Smooth muscle cell (in vitro differentiated cells): ENCODE measurements around the gene KCNK13. TPM values are rescaled to one million over a fixed set of nuclear protein-coding genes. Genes with fewer than 3 reads are reported as not detected.

Experiments
- DNase-seq: peaks from one replicate; lab custom pipeline; 2025; ENCODE audit not compliant: unreplicated experiment; lab: John Stamatoyannopoulos, UW
- H2AFZ ChIP-seq: fragments of 200-600 bp; sonication (generic); 2 replicates; pipeline ENCODE4 v1.6.0; 2016; ENCODE audit warnings: antibody characterized with exemption, low read depth, mild to moderate bottlenecking
- H3F3A ChIP-seq: fragments of 200-600 bp; sonication (generic); 2 replicates; pipeline ENCODE4 v1.6.0; 2017; ENCODE audit warnings: antibody characterized with exemption, low read depth
- H3K27ac ChIP-seq: fragments of 200-600 bp; sonication (generic); 2 replicates; pipeline ENCODE4 v1.5.1; 2016; ENCODE audit warnings: low read depth, mild to moderate bottlenecking
- H3K27me3 ChIP-seq: fragments of 200-600 bp; sonication (generic); 2 replicates; pipeline ENCODE4 v1.6.1; 2016; ENCODE audit warnings: low read depth, mild to moderate bottlenecking
- H3K36me3 ChIP-seq: fragments of 200-600 bp; sonication (generic); 2 replicates; pipeline ENCODE4 v1.5.1; 2016; ENCODE audit warnings: low read depth
- H3K4me1 ChIP-seq: fragments of 200-600 bp; sonication (generic); 2 replicates; pipeline ENCODE4 v1.5.1; 2016; ENCODE audit warnings: low read depth
- H3K4me2 ChIP-seq: fragments of 200-600 bp; sonication (generic); 2 replicates; pipeline ENCODE4 v1.6.0; 2016; ENCODE audit warnings: mild to moderate bottlenecking
- H3K4me3 ChIP-seq: fragments of 200-600 bp; sonication (generic); 2 replicates; pipeline ENCODE4 v1.5.1; 2016; ENCODE audit warnings: mild to moderate bottlenecking
- H3K79me2 ChIP-seq: fragments of 200-600 bp; sonication (generic); 2 replicates; pipeline ENCODE4 v1.6.0; 2016; ENCODE audit warnings: low read depth, mild to moderate bottlenecking
- H3K9ac ChIP-seq: fragments of 200-600 bp; sonication (generic); 2 replicates; pipeline ENCODE4 v1.6.0; 2016; ENCODE audit warnings: low read depth
- H3K9me3 ChIP-seq: fragments of 200-600 bp; sonication (generic); replicated peaks from 2 replicates; pipeline ENCODE4 v1.5.1; 2016; ENCODE audit warnings: low read depth
- H4K20me1 ChIP-seq: fragments of 200-600 bp; sonication (generic); 2 replicates; pipeline ENCODE4 v1.6.0; 2016; ENCODE audit warnings: low read depth
- CTCF ChIP-seq: fragments of 200-600 bp; sonication (generic); IDR thresholded peaks from 2 replicates; pipeline ENCODE4 v1.5.1; 2017; ENCODE audit warnings: borderline replicate concordance, mild to moderate bottlenecking, antibody characterized with exemption; ENCODE audit not compliant: insufficient read depth, poor library complexity, severe bottlenecking
- WGBS: methylation state at CpG from one replicate; pipeline ENCODE4 v1.1.7; 2016; ENCODE audit warnings: low lambda C conversion rate; 5-methylcytosine and 5-hydroxymethylcytosine counted together
- polyA plus RNA-seq: library from polyadenylated mRNA; unstranded; fragments of >200 nt; fragmentation: Nextera tagmentation; extraction: Ambion mirVana; gene quantifications from 2 replicates; pipeline ENCODE4 v1.2.1, GENCODE V29; 2016
- total RNA-seq: library from RNA; depleted of rRNA; stranded (reverse); fragments of >200 nt; gene quantifications from 2 replicates; pipeline ENCODE4 v1.2.3, GENCODE V29; 2014

The KCNK13 gene
- total RNA-seq (0.45 TPM in 1 of 2 replicates, not detected in the other), polyA plus RNA-seq (0.07 TPM in 1 of 2 replicates, not detected in the other)

- H3K9ac ChIP-seq: no peak within 1 kb of the TSS
- peak within 1 kb of the TSS; percentile 57 for H3K4me3 ChIP-seq
- peak within 1 kb of the TSS; percentile 59 for H2AFZ ChIP-seq
- H3K79me2 ChIP-seq: no peaks in the 10 kb centered on the region
- H3K27ac ChIP-seq: no peak within 1 kb of the TSS
- peak within 1 kb of the TSS; percentile 82 for H3K4me2 ChIP-seq
- no peaks in the 10 kb centered on the region for H4K20me1 ChIP-seq
- H3K36me3 ChIP-seq: no peaks in the 10 kb centered on the region
- H3K9me3 ChIP-seq: no peaks in the 10 kb centered on the region
- no peak for TF ChIP-seq CTCF
- WGBS: 2% methylated on average over 33 of the region's 52 CpGs
- H3K4me1 ChIP-seq: peaks cover 12% of the 10 kb centered on the region
- H3F3A ChIP-seq: no peaks in the 10 kb centered on the region
- peaks cover 85% of the 10 kb centered on the region for H3K27me3 ChIP-seq
- no peak for DNase-seq
Observed at GRCh38 chr14:90061685-90062126, at the start of gene KCNK13. KCNK13 (plus strand) TSS chr14:90061994; CDS start chr14:90062206, 212 bp downstream.

GRCh38 chr14:90017371-90017770 is 44.4 kb upstream of the KCNK13 start:
- H3K27ac ChIP-seq: no peak overlapping the region
- WGBS: 90% methylated on average over 4 of the region's 4 CpGs
- no peaks in the 10 kb centered on the region for H3K27me3 ChIP-seq
- H3K4me1 ChIP-seq: no peaks in the 10 kb centered on the region
- no peak overlapping the region for H3K4me2 ChIP-seq
- H3K4me3 ChIP-seq: no peak overlapping the region
- no peaks in the 10 kb centered on the region for H3F3A ChIP-seq
- no peak overlapping the region for H2AFZ ChIP-seq
- no peaks in the 10 kb centered on the region for H3K36me3 ChIP-seq
- no peak for DNase-seq
- no peaks in the 10 kb centered on the region for H3K79me2 ChIP-seq
- H3K9ac ChIP-seq: no peak overlapping the region
- H3K9me3 ChIP-seq: no peaks in the 10 kb centered on the region
- TF ChIP-seq CTCF: no peak
- no peaks in the 10 kb centered on the region for H4K20me1 ChIP-seq

GRCh38 chr14:90019824-90020523 is 41.8 kb upstream of the KCNK13 start:
- H3K4me1 ChIP-seq: no peaks in the 10 kb centered on the region
- TF ChIP-seq CTCF: no peak
- no peak overlapping the region for H3K4me3 ChIP-seq
- H3K36me3 ChIP-seq: no peaks in the 10 kb centered on the region
- WGBS: 86% methylated on average over 9 of the region's 11 CpGs
- no peak for DNase-seq
- H3K79me2 ChIP-seq: no peaks in the 10 kb centered on the region
- H3K27me3 ChIP-seq: no peaks in the 10 kb centered on the region
- no peaks in the 10 kb centered on the region for H3F3A ChIP-seq
- H4K20me1 ChIP-seq: no peaks in the 10 kb centered on the region
- H3K9me3 ChIP-seq: no peaks in the 10 kb centered on the region
- no peak overlapping the region for H2AFZ ChIP-seq
- H3K4me2 ChIP-seq: no peak overlapping the region
- no peak overlapping the region for H3K27ac ChIP-seq
- H3K9ac ChIP-seq: no peak overlapping the region
